GM12872 (cell line): Measurements from ENCODE around the gene NSDHL.
A peak's percentile ranks its signal among the peaks of the same experiment; 100 is the strongest.

Experiments used
- TF ChIP-seq, protein P1 (sequence below): IDR thresholded peaks from 3 replicates; pipeline ENCODE4 v1.5.1; 2011; ENCODE audit warnings: low read depth, mild to moderate bottlenecking, low read length, moderate library complexity; ENCODE audit not compliant: insufficient read depth

NSDHL gene

GRCh38 chrX:152901816-152902501 is 71.1 kb downstream of the NSDHL start:
- TF ChIP-seq, protein P1, sequence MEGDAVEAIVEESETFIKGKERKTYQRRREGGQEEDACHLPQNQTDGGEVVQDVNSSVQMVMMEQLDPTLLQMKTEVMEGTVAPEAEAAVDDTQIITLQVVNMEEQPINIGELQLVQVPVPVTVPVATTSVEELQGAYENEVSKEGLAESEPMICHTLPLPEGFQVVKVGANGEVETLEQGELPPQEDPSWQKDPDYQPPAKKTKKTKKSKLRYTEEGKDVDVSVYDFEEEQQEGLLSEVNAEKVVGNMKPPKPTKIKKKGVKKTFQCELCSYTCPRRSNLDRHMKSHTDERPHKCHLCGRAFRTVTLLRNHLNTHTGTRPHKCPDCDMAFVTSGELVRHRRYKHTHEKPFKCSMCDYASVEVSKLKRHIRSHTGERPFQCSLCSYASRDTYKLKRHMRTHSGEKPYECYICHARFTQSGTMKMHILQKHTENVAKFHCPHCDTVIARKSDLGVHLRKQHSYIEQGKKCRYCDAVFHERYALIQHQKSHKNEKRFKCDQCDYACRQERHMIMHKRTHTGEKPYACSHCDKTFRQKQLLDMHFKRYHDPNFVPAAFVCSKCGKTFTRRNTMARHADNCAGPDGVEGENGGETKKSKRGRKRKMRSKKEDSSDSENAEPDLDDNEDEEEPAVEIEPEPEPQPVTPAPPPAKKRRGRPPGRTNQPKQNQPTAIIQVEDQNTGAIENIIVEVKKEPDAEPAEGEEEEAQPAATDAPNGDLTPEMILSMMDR, result no peak

GRCh38 chrX:152902502-152902820 is 71.6 kb downstream of the NSDHL start:
- TF ChIP-seq, protein P1, result no peak

- TF ChIP-seq, protein P1, result no peak
These were observed 72.7 kb downstream of the NSDHL start for GRCh38 chrX:152903589-152903988.

GRCh38 chrX:152904151-152905080 is 73.6 kb downstream of the NSDHL start:
- TF ChIP-seq, protein P1, result peak; percentile 80

- TF ChIP-seq, protein P1, result no peak
These were observed 74.2 kb downstream of the NSDHL start for GRCh38 chrX:152905081-152905420.

DNA sequence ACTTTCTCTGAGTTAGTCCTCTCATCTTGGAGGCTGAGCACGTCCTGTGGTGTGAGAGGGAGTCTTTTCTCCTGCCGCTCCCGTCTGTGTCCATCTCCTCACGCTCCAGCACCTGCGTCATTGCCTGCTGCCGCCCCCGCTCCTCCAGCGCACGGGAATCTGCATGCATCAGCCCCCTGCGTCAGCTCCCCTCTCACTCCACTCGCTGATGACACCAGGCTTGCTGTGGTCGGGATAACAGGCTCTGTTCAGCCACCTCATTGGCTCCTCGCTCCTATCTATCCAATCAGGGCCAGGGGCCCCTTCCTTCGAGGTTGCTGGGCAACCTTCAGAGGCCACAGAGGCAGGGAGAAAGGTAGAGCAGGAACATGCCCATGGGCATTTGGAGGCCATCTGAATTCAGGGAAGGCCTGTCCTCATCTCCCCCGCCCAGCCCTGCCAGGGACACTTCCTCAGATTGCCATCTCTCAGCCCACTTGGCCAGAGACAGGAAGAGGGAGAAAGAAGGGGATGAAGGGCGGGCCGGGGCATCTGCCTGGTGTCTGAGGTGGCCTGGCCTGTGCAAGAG is 76.3 kb downstream of the NSDHL start:
- TF ChIP-seq, protein P1, result no peak

- TF ChIP-seq, protein P1, result no peak
These were observed 77.6 kb downstream of the NSDHL start for GRCh38 chrX:152908486-152908885.
